Measurements from ENCODE around the gene LIPC. TPM values are rescaled to one million over a fixed set of nuclear protein-coding genes. Genes with fewer than 3 reads are reported as not detected.

The LIPC gene
- total RNA-seq, 4 donors from 2014 or later: 0.48 to 8.2 (median 2.6) TPM; not detected in 1

- H3K27me3 ChIP-seq: no peaks in the 10 kb centered on the region
- no peaks in the 10 kb centered on the region for H3K36me3 ChIP-seq
- TF ChIP-seq EP300 (IDR thresholded peaks at IDR 0.05; ENCODE audit: low read depth) (no peak), POLR2A (IDR thresholded peaks at IDR 0.05) (no peak), POLR2AphosphoS5 (IDR thresholded peaks at IDR 0.05) (no peak), CTCF (IDR thresholded peaks at IDR 0.05) (no peak)
- 50 to 83% methylated on average over 1 to 6 of the region's 6 CpGs for WGBS, 2 donors (ENCODE audit: low coverage in 1 of 2)
- no peak overlapping the region for H3K4me3 ChIP-seq
- intact Hi-C loops (cut with DNase I; ENCODE audit: low total_unique reads) (no loop called here), in situ Hi-C loops (cut with MboI; ENCODE audit: low pct_ligation_motif_present in 1 of 4, low pct_unique_long_range_greater_than_20kb in 1 of 4, low sequenced_read_pairs in 3 of 4) (no loop called here)
- peaks cover 0 to 8% of the 10 kb centered on the region in 2 donors for H3K9me3 ChIP-seq
- DNase-seq: no peak
- H3K27ac ChIP-seq: no peak overlapping the region
- no peaks in the 10 kb centered on the region for H3K4me1 ChIP-seq
These were observed 153.1 kb downstream of the LIPC start for GRCh38 chr15:58584789-58585461.

GRCh38 chr15:58585693-58586443 lies 154.1 kb downstream of the LIPC start:
- in situ Hi-C loops (cut with MboI; ENCODE audit: low pct_ligation_motif_present in 1 of 4, low pct_unique_long_range_greater_than_20kb in 1 of 4, low sequenced_read_pairs in 3 of 4) (no loop called here), intact Hi-C loops (cut with DNase I; ENCODE audit: low total_unique reads) (no loop called here)
- no peak for DNase-seq
- no peak overlapping the region for H3K27ac ChIP-seq
- no peaks in the 10 kb centered on the region for H3K36me3 ChIP-seq
- H3K27me3 ChIP-seq: no peaks in the 10 kb centered on the region
- WGBS, 2 donors (ENCODE audit: low coverage in 1 of 2): 92 to 93% methylated on average over 2 to 5 of the region's 5 CpGs
- peaks cover 0 to 8% of the 10 kb centered on the region in 2 donors for H3K9me3 ChIP-seq
- no peaks in the 10 kb centered on the region for H3K4me1 ChIP-seq
- H3K4me3 ChIP-seq: no peak overlapping the region
- TF ChIP-seq POLR2A (IDR thresholded peaks at IDR 0.05) (no peak), POLR2AphosphoS5 (IDR thresholded peaks at IDR 0.05) (no peak)

- 86 to 91% methylated on average over 3 to 4 of the region's 4 CpGs for WGBS, 2 donors (ENCODE audit: low coverage in 1 of 2)
- DNase-seq: no peak
- no peaks in the 10 kb centered on the region for H3K4me1 ChIP-seq
- H3K4me3 ChIP-seq: no peak overlapping the region
- no peaks in the 10 kb centered on the region for H3K27me3 ChIP-seq
- in situ Hi-C loops (cut with MboI; ENCODE audit: low pct_ligation_motif_present in 1 of 4, low pct_unique_long_range_greater_than_20kb in 1 of 4, low sequenced_read_pairs in 3 of 4) (no loop called here), intact Hi-C loops (cut with DNase I; ENCODE audit: low total_unique reads) (no loop called here)
- H3K9me3 ChIP-seq: peaks cover 0 to 8% of the 10 kb centered on the region in 2 donors
- no peak overlapping the region for H3K27ac ChIP-seq
- TF ChIP-seq CTCF (IDR thresholded peaks at IDR 0.05) (no peak), POLR2AphosphoS5 (IDR thresholded peaks at IDR 0.05) (no peak), POLR2A (IDR thresholded peaks at IDR 0.05) (no peak), EP300 (IDR thresholded peaks at IDR 0.05; ENCODE audit: low read depth) (no peak)
- H3K36me3 ChIP-seq: no peaks in the 10 kb centered on the region
These were observed 155.7 kb downstream of the LIPC start for GRCh38 chr15:58587486-58587885.

- TF ChIP-seq POLR2AphosphoS5 (IDR thresholded peaks at IDR 0.05) (no peak), EP300 (IDR thresholded peaks at IDR 0.05; ENCODE audit: low read depth) (no peak), CTCF (IDR thresholded peaks at IDR 0.05) (no peak), POLR2A (IDR thresholded peaks at IDR 0.05) (no peak)
- in situ Hi-C loops (cut with MboI; ENCODE audit: low pct_ligation_motif_present in 1 of 4, low pct_unique_long_range_greater_than_20kb in 1 of 4, low sequenced_read_pairs in 3 of 4): no loop called here
- Histone ChIP-seq H3K9me3 (peaks cover 0 to 4% of the 10 kb centered on the region in 2 donors), H3K36me3 (no peaks in the 10 kb centered on the region), H3K4me3 (no peak overlapping the region), H3K4me1 (no peaks in the 10 kb centered on the region), H3K27me3 (no peaks in the 10 kb centered on the region), H3K27ac (no peak overlapping the region)
- no peak for DNase-seq
- WGBS, 2 donors (ENCODE audit: low coverage in 1 of 2): 93% methylated on average over 1 of the region's 1 CpG; no CpG with 5 or more reads in 1 of the 2 donors
- intact Hi-C loops (cut with DNase I; ENCODE audit: low total_unique reads): no loop called here
These were observed 156.3 kb downstream of the LIPC start for GRCh38 chr15:58588096-58588495.
